ENCODE results near the gene ACTL10. TPM values are rescaled to one million over a fixed set of nuclear protein-coding genes. Genes with fewer than 3 reads are reported as not detected.

ACTL10 gene
- total RNA-seq, 1 experiment from 2014 or later, result 0.46 TPM

DNA sequence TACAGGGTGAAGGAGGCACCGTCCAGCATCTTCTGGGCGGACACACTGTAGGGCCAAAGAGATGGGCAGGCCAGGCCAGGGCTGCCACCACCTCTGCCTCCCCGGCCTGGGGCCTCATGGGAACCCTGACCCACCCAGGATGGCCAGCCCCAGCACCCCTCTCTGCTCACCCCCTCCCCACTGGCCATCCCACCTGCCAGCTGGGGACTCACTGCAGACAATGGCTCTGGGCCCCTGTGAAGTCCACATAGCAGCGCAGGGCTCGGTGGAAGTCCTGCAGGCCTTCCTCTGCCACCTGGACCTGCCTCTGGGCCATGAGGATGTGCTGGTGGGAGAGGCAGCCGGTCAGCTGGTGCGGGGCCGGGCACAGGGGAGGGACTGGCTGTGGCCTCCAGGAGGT is 8.2 kb upstream of the ACTL10 start:
- Histone ChIP-seq H4K91ac (ENCODE audit: insufficient read length, low read depth, low read length) (no peak overlapping the region), H3K56ac (ENCODE audit: insufficient read length, low read depth, low read length) (no peak overlapping the region), H3K79me2 (ENCODE audit: insufficient read depth, low read length) (no peaks in the 10 kb centered on the region), H3K14ac (ENCODE audit: insufficient read depth, low read length) (no peak overlapping the region), H4K8ac (replicated peaks; ENCODE audit: insufficient read length, low read depth, low read length) (no peak overlapping the region), H3K4me1 (ENCODE audit: insufficient read depth, low read length) (no peaks in the 10 kb centered on the region), H3K23me2 (ENCODE audit: insufficient read length, low read depth, low read length, poor library complexity, severe bottlenecking) (peaks cover 7% of the 10 kb centered on the region), H3K79me1 (ENCODE audit: insufficient read depth, low read depth, low read length, poor library complexity, severe bottlenecking) (no peaks in the 10 kb centered on the region), H2BK5ac (ENCODE audit: insufficient read length, low read length) (no peak overlapping the region), H2BK15ac (ENCODE audit: low read depth, low read length) (no peak overlapping the region), H4K5ac (ENCODE audit: insufficient read length, low read depth, low read length) (no peak overlapping the region), H4K20me1 (ENCODE audit: control insufficient read depth, insufficient read depth, insufficient read length) (no peaks in the 10 kb centered on the region), H3K9ac (ENCODE audit: extremely low read depth, insufficient read length, low read length) (no peak overlapping the region), H2BK20ac (ENCODE audit: low read depth, low read length, poor library complexity, severe bottlenecking) (no peak overlapping the region), H3T11ph (ENCODE audit: low read length) (no peak overlapping the region), H3K4me2 (ENCODE audit: insufficient read depth, insufficient read length, low read length) (no peak overlapping the region), H2BK120ac (ENCODE audit: low read depth, low read length, poor library complexity, severe bottlenecking) (no peak overlapping the region), H2AFZ (ENCODE audit: low read length) (no peak overlapping the region), H3K23ac (ENCODE audit: insufficient read length, low read depth, low read length) (no peak overlapping the region), H3K4ac (ENCODE audit: low read depth, low read length) (no peak overlapping the region), H3K27ac (ENCODE audit: insufficient read length, low read depth, low read length) (no peak overlapping the region), H3K9me3 (ENCODE audit: control insufficient read depth, low read depth, low read length) (no peaks in the 10 kb centered on the region), H3K27me3 (ENCODE audit: insufficient read depth, low read length) (no peaks in the 10 kb centered on the region), H3K18ac (ENCODE audit: insufficient read length, low read depth, low read length) (no peak overlapping the region), H2BK12ac (ENCODE audit: insufficient read length, low read depth, low read length) (no peak overlapping the region), H2AK5ac (ENCODE audit: insufficient read length, low read length) (no peak overlapping the region)
- H3K4me1 Mint-ChIP-seq, result peaks cover 23 to 24% of the 10 kb centered on the region in 2 experiments
- H3K27me3 Mint-ChIP-seq (ENCODE audit: low read depth), result no peaks in the 10 kb centered on the region
- no peak overlapping the region for H3K4me3 Mint-ChIP-seq
- WGBS (ENCODE audit: extremely low coverage, insufficient read length, low lambda C conversion rate), result no CpG with 5 or more reads among the region's 8 CpGs
- H3K36me3 Mint-ChIP-seq (ENCODE audit: insufficient read depth in 1 of 3, low read depth in 3 of 3), result peaks cover 0 to 43% (median 4%) of the 10 kb centered on the region in 3 experiments; a peak in 6 of 7 replicates
- H3K27ac Mint-ChIP-seq, result 0 out of 7 replicates have a peak overlapping the region, but pooled peaks of 1 of the 3 experiments have one; percentile 53
- TF ChIP-seq CTCF (conservative IDR thresholded peaks at IDR 0.05), result no peak
- H3K9me3 Mint-ChIP-seq, result no peaks in the 10 kb centered on the region; a peak in 1 of 5 replicates
- DNase-seq, result no peak

All from H9 (cell line).